GM23248 (cell line): ENCODE data around the gene GLRX2.

Experiments used
- EZH2 ChIP-seq: fragments of 200-600 bp; sonication (generic); IDR thresholded peaks from 2 replicates; pipeline ENCODE4 v1.6.1; 2018; ENCODE audit warnings: antibody characterized with exemption, mild to moderate bottlenecking; ENCODE audit not compliant: insufficient read depth, poor library complexity, severe bottlenecking
- EZH2phosphoT487 ChIP-seq: fragments of 200-600 bp; sonication (generic); IDR thresholded peaks from 2 replicates; pipeline ENCODE4 v1.6.1; 2018; ENCODE audit warnings: antibody characterized with exemption, moderate library complexity, mild to moderate bottlenecking, low read depth; ENCODE audit not compliant: insufficient read depth

GRCh38 chr1:193118194-193118593 is 13.0 kb upstream of the GLRX2 start:
- no peak for TF ChIP-seq EZH2
- TF ChIP-seq EZH2phosphoT487, result no peak
